Neural progenitor cell (in vitro differentiated cells): Measurements from ENCODE around the gene EMP1.

Experiments used
- EZH2 ChIP-seq: fragments of 200-600 bp; sonication (generic); IDR thresholded peaks from 2 replicates; pipeline ENCODE4 v1.6.1; 2017; ENCODE audit warnings: antibody characterized with exemption, mild to moderate bottlenecking, moderate library complexity
- EZH2phosphoT487 ChIP-seq: fragments of 200-600 bp; sonication (generic); IDR thresholded peaks from 2 replicates; pipeline ENCODE4 v1.6.1; 2017; ENCODE audit warnings: antibody characterized with exemption

GRCh38 chr12:13258717-13259119, 62.2 kb downstream of the EMP1 start:
- TF ChIP-seq EZH2: no peak
- TF ChIP-seq EZH2phosphoT487: no peak
